Panc1 (cell line): ENCODE data around the gene SENP8.
"Not testable (repeated sequence)": the region's sequence is repeated elsewhere in the genome, so short reads cannot be mapped to it uniquely, and the experiment has no call there.

ENCODE experiments used
- POLR2AphosphoS5 ChIP-seq: IDR thresholded peaks from 2 replicates; pipeline ENCODE4 v1.6.1; 2012; ENCODE audit warnings: mild to moderate bottlenecking, low read depth, low read length, moderate library complexity
- SIN3A ChIP-seq: IDR thresholded peaks from 2 replicates; pipeline ENCODE4 v1.6.1; 2012; ENCODE audit warnings: low read depth, mild to moderate bottlenecking, low read length, moderate library complexity, borderline replicate concordance; ENCODE audit not compliant: insufficient read depth
- TF ChIP-seq, protein P1 (sequence below): fragments of 450-650 bp; IDR thresholded peaks from 2 replicates; pipeline ENCODE4 v1.5.1; 2017; ENCODE audit warnings: mild to moderate bottlenecking
- TF ChIP-seq, protein P2 (sequence below), 2 experiments: IDR thresholded peaks; 2 replicates each; pipeline ENCODE4 v1.6.1; 2011 to 2012; ENCODE audit warnings: low read depth in 2 of 2, control low read depth in 1 of 2, low read length in 1 of 2, mild to moderate bottlenecking in 1 of 2, moderate library complexity in 1 of 2; ENCODE audit not compliant: insufficient read depth in 1 of 2

DNA sequence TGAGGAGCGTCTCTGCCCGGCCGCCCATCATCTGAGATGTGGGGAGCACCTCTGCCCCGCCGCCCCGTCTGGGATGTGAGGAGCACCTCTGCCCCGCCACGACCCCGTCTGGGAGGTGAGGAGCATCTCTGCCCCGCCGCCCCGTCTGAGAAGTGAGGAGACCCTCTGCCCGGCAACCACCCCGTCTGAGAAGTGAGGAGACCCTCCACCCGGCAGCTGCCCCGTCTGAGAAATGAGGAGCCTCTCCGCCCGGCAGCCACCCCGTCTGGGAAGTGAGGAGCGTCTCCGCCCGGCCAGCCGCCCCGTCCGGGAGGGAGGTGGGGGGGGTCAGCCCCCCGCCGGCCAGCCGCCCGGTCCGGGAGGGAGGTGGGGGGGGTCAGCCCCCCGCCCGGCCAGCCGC, 17.7 kb upstream of the SENP8 start:
- TF ChIP-seq, protein P1, sequence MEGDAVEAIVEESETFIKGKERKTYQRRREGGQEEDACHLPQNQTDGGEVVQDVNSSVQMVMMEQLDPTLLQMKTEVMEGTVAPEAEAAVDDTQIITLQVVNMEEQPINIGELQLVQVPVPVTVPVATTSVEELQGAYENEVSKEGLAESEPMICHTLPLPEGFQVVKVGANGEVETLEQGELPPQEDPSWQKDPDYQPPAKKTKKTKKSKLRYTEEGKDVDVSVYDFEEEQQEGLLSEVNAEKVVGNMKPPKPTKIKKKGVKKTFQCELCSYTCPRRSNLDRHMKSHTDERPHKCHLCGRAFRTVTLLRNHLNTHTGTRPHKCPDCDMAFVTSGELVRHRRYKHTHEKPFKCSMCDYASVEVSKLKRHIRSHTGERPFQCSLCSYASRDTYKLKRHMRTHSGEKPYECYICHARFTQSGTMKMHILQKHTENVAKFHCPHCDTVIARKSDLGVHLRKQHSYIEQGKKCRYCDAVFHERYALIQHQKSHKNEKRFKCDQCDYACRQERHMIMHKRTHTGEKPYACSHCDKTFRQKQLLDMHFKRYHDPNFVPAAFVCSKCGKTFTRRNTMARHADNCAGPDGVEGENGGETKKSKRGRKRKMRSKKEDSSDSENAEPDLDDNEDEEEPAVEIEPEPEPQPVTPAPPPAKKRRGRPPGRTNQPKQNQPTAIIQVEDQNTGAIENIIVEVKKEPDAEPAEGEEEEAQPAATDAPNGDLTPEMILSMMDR, result not testable (repeated sequence)
- TF ChIP-seq SIN3A, POLR2AphosphoS5: not testable (repeated sequence)
- TF ChIP-seq, protein P2, sequence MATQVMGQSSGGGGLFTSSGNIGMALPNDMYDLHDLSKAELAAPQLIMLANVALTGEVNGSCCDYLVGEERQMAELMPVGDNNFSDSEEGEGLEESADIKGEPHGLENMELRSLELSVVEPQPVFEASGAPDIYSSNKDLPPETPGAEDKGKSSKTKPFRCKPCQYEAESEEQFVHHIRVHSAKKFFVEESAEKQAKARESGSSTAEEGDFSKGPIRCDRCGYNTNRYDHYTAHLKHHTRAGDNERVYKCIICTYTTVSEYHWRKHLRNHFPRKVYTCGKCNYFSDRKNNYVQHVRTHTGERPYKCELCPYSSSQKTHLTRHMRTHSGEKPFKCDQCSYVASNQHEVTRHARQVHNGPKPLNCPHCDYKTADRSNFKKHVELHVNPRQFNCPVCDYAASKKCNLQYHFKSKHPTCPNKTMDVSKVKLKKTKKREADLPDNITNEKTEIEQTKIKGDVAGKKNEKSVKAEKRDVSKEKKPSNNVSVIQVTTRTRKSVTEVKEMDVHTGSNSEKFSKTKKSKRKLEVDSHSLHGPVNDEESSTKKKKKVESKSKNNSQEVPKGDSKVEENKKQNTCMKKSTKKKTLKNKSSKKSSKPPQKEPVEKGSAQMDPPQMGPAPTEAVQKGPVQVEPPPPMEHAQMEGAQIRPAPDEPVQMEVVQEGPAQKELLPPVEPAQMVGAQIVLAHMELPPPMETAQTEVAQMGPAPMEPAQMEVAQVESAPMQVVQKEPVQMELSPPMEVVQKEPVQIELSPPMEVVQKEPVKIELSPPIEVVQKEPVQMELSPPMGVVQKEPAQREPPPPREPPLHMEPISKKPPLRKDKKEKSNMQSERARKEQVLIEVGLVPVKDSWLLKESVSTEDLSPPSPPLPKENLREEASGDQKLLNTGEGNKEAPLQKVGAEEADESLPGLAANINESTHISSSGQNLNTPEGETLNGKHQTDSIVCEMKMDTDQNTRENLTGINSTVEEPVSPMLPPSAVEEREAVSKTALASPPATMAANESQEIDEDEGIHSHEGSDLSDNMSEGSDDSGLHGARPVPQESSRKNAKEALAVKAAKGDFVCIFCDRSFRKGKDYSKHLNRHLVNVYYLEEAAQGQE (IDR thresholded peaks at IDR 0.05; ENCODE audit: insufficient read depth in 1 of 2, low read depth in 2 of 2, low read length in 1 of 2), result not testable (repeated sequence)
